ENCODE measurements around the gene FPR2. TPM values are rescaled to one million over a fixed set of nuclear protein-coding genes. Genes with fewer than 3 reads are reported as not detected.

Gene FPR2
- total and polyA plus RNA-seq, 2 donors (not counting 3 experiments of a cell fraction or from before 2014, with no cell fraction given), result not detected

GRCh38 chr19:51754770-51755169 is 6.2 kb upstream of the FPR2 start:
- FAIRE-seq (no peak), DNase-seq (ENCODE audit: low read depth, low spot score) (no peak)
- Histone ChIP-seq H3K27me3 (ENCODE audit: control insufficient read depth in 2 of 2, insufficient read depth in 2 of 2, low read length in 2 of 2) (no peaks in the 10 kb centered on the region), H2AFZ (ENCODE audit: low read depth, low read length) (no peak overlapping the region), H3K36me3 (ENCODE audit: control insufficient read depth in 2 of 2, extremely low read depth in 1 of 2, insufficient read depth in 2 of 2, low read length in 2 of 2) (no peaks in the 10 kb centered on the region), H3K9me1 (replicated peaks; ENCODE audit: control insufficient read depth, extremely low read depth, insufficient read depth, low read length) (no peaks in the 10 kb centered on the region), H3K4me1 (ENCODE audit: control insufficient read depth, extremely low read depth, insufficient read depth, low read length) (no peaks in the 10 kb centered on the region), H3K9me3 (replicated peaks; ENCODE audit: control insufficient read depth, insufficient read depth, low read length) (peaks cover 1% of the 10 kb centered on the region), H3K4me2 (ENCODE audit: insufficient read depth, low read length) (no peak overlapping the region), H3K4me3 (replicated peaks in 1 of 3; ENCODE audit: insufficient read depth in 1 of 3, low read depth in 1 of 3, low read length in 3 of 3) (no peak overlapping the region), H3K79me2 (ENCODE audit: control insufficient read depth, insufficient read depth, low read length) (no peaks in the 10 kb centered on the region), H3K9ac (replicated peaks; ENCODE audit: extremely low read depth, insufficient read depth, low read length) (no peak overlapping the region), H3K27ac (ENCODE audit: insufficient read depth, low read depth, low read length) (no peak overlapping the region), H4K20me1 (replicated peaks; ENCODE audit: control insufficient read depth, extremely low read depth, insufficient read depth, low read length) (no peaks in the 10 kb centered on the region)
- TF ChIP-seq MYC (IDR thresholded peaks at IDR 0.05; ENCODE audit: low read depth, low read length) (no peak), POLR2A (IDR thresholded peaks at IDR 0.05; ENCODE audit: low read depth, low read length) (no peak), FOS (IDR thresholded peaks at IDR 0.05; ENCODE audit: borderline replicate concordance, insufficient read depth, low read length) (no peak), EZH2 (IDR thresholded peaks at IDR 0.05; ENCODE audit: borderline replicate concordance, low read depth, low read length, severe bottlenecking) (no peak), MAX (IDR thresholded peaks at IDR 0.05; ENCODE audit: insufficient read depth, insufficient read length) (no peak), POLR2AphosphoS5 (IDR thresholded peaks at IDR 0.05; ENCODE audit: insufficient read depth, low read depth, low read length) (no peak)
- no TSS peak for BruUV-seq (replicated peaks)
- POLR2A ChIA-PET, result no interaction called here
- intact Hi-C loops (cut with micrococcal nuclease), result no loop called here
- dilution Hi-C loops (cut with MboI; ENCODE audit: extremely low pct_ligation_motif_present, low sequenced_read_pairs), result no loop called here
- CTCF ChIA-PET, result no interaction called here

DNA sequence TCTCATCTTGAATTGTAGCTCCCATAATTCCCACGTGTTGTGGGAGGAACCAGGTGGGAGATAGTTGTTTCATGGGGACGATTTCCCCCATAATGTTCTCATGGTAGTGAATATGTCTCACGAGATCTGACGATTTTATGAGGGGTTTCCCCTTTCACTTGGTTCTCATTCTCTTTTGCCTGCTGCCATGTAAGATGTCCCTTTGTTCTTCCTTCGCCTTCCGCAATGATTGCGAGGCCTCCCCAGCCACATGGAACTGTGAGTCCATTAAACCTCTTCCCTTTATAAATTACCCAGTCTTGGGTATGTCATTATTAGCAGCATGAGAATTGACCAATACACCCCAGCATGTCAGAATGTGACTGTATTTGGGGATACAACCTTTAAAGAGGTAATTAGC is 5.4 kb upstream of the FPR2 start:
- Histone ChIP-seq H3K4me3 (replicated peaks in 1 of 3; ENCODE audit: insufficient read depth in 1 of 3, low read depth in 1 of 3, low read length in 3 of 3) (no peak overlapping the region), H3K9me3 (replicated peaks; ENCODE audit: control insufficient read depth, insufficient read depth, low read length) (peaks cover 1% of the 10 kb centered on the region), H3K4me2 (ENCODE audit: insufficient read depth, low read length) (no peak overlapping the region), H3K27ac (ENCODE audit: insufficient read depth, low read depth, low read length) (no peak overlapping the region), H3K9ac (replicated peaks; ENCODE audit: extremely low read depth, insufficient read depth, low read length) (no peak overlapping the region), H4K20me1 (replicated peaks; ENCODE audit: control insufficient read depth, extremely low read depth, insufficient read depth, low read length) (no peaks in the 10 kb centered on the region), H3K9me1 (replicated peaks; ENCODE audit: control insufficient read depth, extremely low read depth, insufficient read depth, low read length) (no peaks in the 10 kb centered on the region), H3K79me2 (ENCODE audit: control insufficient read depth, insufficient read depth, low read length) (no peaks in the 10 kb centered on the region), H2AFZ (ENCODE audit: low read depth, low read length) (no peak overlapping the region), H3K36me3 (ENCODE audit: control insufficient read depth in 2 of 2, extremely low read depth in 1 of 2, insufficient read depth in 2 of 2, low read length in 2 of 2) (no peaks in the 10 kb centered on the region), H3K4me1 (ENCODE audit: control insufficient read depth, extremely low read depth, insufficient read depth, low read length) (no peaks in the 10 kb centered on the region), H3K27me3 (ENCODE audit: control insufficient read depth in 2 of 2, insufficient read depth in 2 of 2, low read length in 2 of 2) (no peaks in the 10 kb centered on the region)
- BruUV-seq (replicated peaks), result no TSS peak
- TF ChIP-seq, protein P1, sequence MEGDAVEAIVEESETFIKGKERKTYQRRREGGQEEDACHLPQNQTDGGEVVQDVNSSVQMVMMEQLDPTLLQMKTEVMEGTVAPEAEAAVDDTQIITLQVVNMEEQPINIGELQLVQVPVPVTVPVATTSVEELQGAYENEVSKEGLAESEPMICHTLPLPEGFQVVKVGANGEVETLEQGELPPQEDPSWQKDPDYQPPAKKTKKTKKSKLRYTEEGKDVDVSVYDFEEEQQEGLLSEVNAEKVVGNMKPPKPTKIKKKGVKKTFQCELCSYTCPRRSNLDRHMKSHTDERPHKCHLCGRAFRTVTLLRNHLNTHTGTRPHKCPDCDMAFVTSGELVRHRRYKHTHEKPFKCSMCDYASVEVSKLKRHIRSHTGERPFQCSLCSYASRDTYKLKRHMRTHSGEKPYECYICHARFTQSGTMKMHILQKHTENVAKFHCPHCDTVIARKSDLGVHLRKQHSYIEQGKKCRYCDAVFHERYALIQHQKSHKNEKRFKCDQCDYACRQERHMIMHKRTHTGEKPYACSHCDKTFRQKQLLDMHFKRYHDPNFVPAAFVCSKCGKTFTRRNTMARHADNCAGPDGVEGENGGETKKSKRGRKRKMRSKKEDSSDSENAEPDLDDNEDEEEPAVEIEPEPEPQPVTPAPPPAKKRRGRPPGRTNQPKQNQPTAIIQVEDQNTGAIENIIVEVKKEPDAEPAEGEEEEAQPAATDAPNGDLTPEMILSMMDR (IDR thresholded peaks at IDR 0.05; ENCODE audit: extremely low read depth in 1 of 2, insufficient read depth in 1 of 2, low read depth in 1 of 2, low read length in 2 of 2), result no peak
- no peak for TF ChIP-seq POLR2AphosphoS5 (IDR thresholded peaks at IDR 0.05; ENCODE audit: insufficient read depth, low read depth, low read length)
- no peak for TF ChIP-seq MYC (IDR thresholded peaks at IDR 0.05; ENCODE audit: low read depth, low read length)
- TF ChIP-seq FOS (IDR thresholded peaks at IDR 0.05; ENCODE audit: borderline replicate concordance, insufficient read depth, low read length), result no peak
- TF ChIP-seq POLR2A (IDR thresholded peaks at IDR 0.05; ENCODE audit: low read depth, low read length), result no peak
- no peak for TF ChIP-seq MAX (IDR thresholded peaks at IDR 0.05; ENCODE audit: insufficient read depth, insufficient read length)
- no peak for TF ChIP-seq GATA2 (IDR thresholded peaks at IDR 0.05; ENCODE audit: insufficient read depth, insufficient read length, low read depth, low read length)
- no peak for TF ChIP-seq JUN (IDR thresholded peaks at IDR 0.05; ENCODE audit: borderline replicate concordance, insufficient read depth, insufficient read length, low read depth)
- no peak for TF ChIP-seq EZH2 (IDR thresholded peaks at IDR 0.05; ENCODE audit: borderline replicate concordance, low read depth, low read length, severe bottlenecking)
- POLR2A ChIA-PET, result no interaction called here
- CTCF ChIA-PET, result no interaction called here
- DNase-seq (ENCODE audit: low read depth, low spot score) (no peak), FAIRE-seq (no peak)
- dilution Hi-C loops (cut with MboI; ENCODE audit: extremely low pct_ligation_motif_present, low sequenced_read_pairs), result no loop called here
- intact Hi-C loops (cut with micrococcal nuclease), result no loop called here

Data from endothelial cell of umbilical vein (primary cell).